Transverse colon (tissue), 4 donors: ENCODE measurements around the gene REN. TPM values are rescaled to one million over a fixed set of nuclear protein-coding genes. Genes with fewer than 3 reads are reported as not detected.

Source experiments
- DNase-seq: peaks from one replicate; pipeline ENCODE4 v3.0.0-alpha.2; 2019
- H3K27ac ChIP-seq, 4 donors: fragments of 200-600 bp; sonication (generic); 2 replicates each; pipeline ENCODE4 v1.5.1; 2016 to 2018; ENCODE audit warnings: inconsistent platforms in 4 of 4
- H3K27me3 ChIP-seq: fragments of 200-600 bp; sonication (generic); 2 replicates; pipeline ENCODE4 v1.5.1; 2017; ENCODE audit warnings: inconsistent platforms
- H3K36me3 ChIP-seq, 4 donors: fragments of 200-600 bp; sonication (generic); 2 replicates each; pipeline ENCODE4 v1.5.1; 2017 to 2019; ENCODE audit warnings: inconsistent platforms in 4 of 4
- H3K4me1 ChIP-seq, 4 donors: fragments of 200-600 bp; sonication (generic); 2 replicates each; pipeline ENCODE4 v1.5.1; 2017 to 2020; ENCODE audit warnings: inconsistent platforms in 4 of 4
- H3K4me3 ChIP-seq, 4 donors: fragments of 200-600 bp; sonication (generic); 1 replicate in 1 of 4; 2 replicates in 3 of 4; pipeline versions ENCODE4 v1.5.1 to v1.6.1; 2017 to 2019; ENCODE audit warnings: inconsistent platforms in 4 of 4
- H3K9me3 ChIP-seq, 2 donors: fragments of 200-600 bp; sonication (generic); 2 replicates each; pipeline ENCODE4 v1.5.1; 2017 to 2019; ENCODE audit warnings: inconsistent platforms in 2 of 2
- EP300 ChIP-seq: sonication (generic); formaldehyde crosslinking; IDR thresholded peaks from one replicate; pipeline ENCODE4 v1.6.1; 2017; ENCODE audit warnings: antibody characterized with exemption, low read depth
- POLR2A ChIP-seq: fragments of 450-650 bp; IDR thresholded peaks from one replicate; pipeline ENCODE4 v1.6.1; 2016; ENCODE audit warnings: antibody characterized with exemption, mild to moderate bottlenecking, moderate library complexity
- POLR2AphosphoS5 ChIP-seq, 3 donors: sonication (generic); formaldehyde crosslinking; IDR thresholded peaks; one replicate each; pipeline ENCODE4 v1.6.1; 2016; ENCODE audit warnings: antibody characterized with exemption in 3 of 3
- WGBS, 2 donors: methylation state at CpG; one replicate each; pipeline ENCODE4 v1.1.5; 2018; ENCODE audit warnings: low coverage in 1 of 2; 5-methylcytosine and 5-hydroxymethylcytosine counted together
- in situ Hi-C, 4 donors: fragments of 200-750 bp; cut with MboI; loops; one replicate each; pipeline versions ENCODE4 v1.15.0 to v1.15.1; 2017; ENCODE audit warnings: low sequenced_read_pairs in 3 of 4, low pct_ligation_motif_present in 1 of 4, low pct_unique_long_range_greater_than_20kb in 1 of 4
- intact Hi-C: fragments of 100-400 bp; cut with DNase I; formaldehyde crosslinking; loops from one replicate; pipeline ENCODE4 v1.15.1; 2023; ENCODE audit warnings: low total_unique reads
- total RNA-seq, 4 donors: library from RNA; depleted of rRNA; stranded (reverse); fragments of >200 nt; gene quantifications; one replicate each; pipeline ENCODE4 v1.1.0, GENCODE V29; 2016
- TF ChIP-seq, protein P1 (sequence below), 5 experiments: fragments of 200-600 bp in 3 of 5; fragments of 450-650 bp in 2 of 5; sonication (generic) in 3 of 5; IDR thresholded peaks; 1 replicate in 2 of 5; 2 replicates in 3 of 5; pipeline ENCODE4 v1.5.1; 2016 to 2017; ENCODE audit warnings: antibody characterized with exemption in 5 of 5, inconsistent platforms in 3 of 5, mild to moderate bottlenecking in 2 of 5, moderate library complexity in 1 of 5

REN gene
- total RNA-seq, 4 donors from 2014 or later, result 2.7 TPM; not detected in 3

DNA sequence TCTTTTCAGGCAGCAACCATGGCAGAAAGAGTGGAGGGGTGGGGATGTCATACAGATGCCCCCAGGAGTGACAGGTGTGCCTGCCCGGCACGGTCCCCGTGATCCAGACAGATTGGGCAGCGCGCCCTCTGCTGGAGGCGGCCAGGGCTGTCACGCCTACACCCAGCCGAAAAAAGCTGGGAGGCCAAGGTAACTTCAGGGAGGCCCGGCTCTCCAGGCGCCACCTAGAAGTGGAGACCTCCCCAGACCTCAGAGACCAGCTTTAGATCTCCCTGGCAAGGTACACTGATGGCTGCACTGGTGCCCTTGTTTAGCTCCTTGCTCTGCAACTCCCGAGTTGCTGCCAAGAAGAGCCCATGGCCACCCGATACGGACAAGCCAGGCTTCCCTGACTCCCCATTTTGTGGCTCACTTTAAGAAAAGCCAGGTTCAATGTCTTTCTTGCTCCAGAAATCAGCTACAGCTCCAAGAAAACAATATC, 41.0 kb upstream of the REN start:
- no peak for TF ChIP-seq EP300
- no peak for TF ChIP-seq POLR2A
- TF ChIP-seq, protein P1, sequence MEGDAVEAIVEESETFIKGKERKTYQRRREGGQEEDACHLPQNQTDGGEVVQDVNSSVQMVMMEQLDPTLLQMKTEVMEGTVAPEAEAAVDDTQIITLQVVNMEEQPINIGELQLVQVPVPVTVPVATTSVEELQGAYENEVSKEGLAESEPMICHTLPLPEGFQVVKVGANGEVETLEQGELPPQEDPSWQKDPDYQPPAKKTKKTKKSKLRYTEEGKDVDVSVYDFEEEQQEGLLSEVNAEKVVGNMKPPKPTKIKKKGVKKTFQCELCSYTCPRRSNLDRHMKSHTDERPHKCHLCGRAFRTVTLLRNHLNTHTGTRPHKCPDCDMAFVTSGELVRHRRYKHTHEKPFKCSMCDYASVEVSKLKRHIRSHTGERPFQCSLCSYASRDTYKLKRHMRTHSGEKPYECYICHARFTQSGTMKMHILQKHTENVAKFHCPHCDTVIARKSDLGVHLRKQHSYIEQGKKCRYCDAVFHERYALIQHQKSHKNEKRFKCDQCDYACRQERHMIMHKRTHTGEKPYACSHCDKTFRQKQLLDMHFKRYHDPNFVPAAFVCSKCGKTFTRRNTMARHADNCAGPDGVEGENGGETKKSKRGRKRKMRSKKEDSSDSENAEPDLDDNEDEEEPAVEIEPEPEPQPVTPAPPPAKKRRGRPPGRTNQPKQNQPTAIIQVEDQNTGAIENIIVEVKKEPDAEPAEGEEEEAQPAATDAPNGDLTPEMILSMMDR (IDR thresholded peaks at IDR 0.05), result peak; percentile 73 to 91 (median 89)
- TF ChIP-seq POLR2AphosphoS5 (IDR thresholded peaks at IDR 0.05), result no peak
- in situ Hi-C loops (no loop called here), intact Hi-C loops (no loop called here)
- peaks cover 24% of the 10 kb centered on the region for H3K27me3 ChIP-seq
- H3K36me3 ChIP-seq, result no peaks in the 10 kb centered on the region
- 19% methylated on average over 13 of the region's 13 CpGs; no CpG with 5 or more reads in 1 of the 2 donors for WGBS, 2 donors
- H3K9me3 ChIP-seq, result no peaks in the 10 kb centered on the region
- H3K4me1 ChIP-seq, result peaks cover 0 to 8% (median 3%) of the 10 kb centered on the region in 4 donors
- H3K4me3 ChIP-seq, result no peak overlapping the region
- no peak overlapping the region for H3K27ac ChIP-seq
- DNase-seq, result peak; percentile 71

DNA sequence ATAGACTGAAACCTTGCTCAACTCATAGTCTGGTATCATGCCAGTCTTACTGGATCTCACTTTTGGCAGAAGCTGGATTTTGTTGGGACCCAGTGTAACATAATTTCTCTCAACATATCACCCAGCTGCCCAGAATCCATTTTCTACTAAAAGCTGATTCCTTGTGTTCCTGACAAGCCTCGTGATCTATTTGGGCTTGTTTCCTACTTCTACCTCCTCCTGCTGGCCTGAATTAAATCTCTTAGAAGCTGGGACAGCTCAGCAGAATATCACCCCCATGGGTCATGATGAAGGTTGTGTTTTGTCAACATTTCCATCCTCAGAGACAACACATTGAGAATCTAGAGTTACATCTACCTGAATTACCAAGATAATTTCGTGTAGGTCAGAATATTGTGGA, 40.0 kb upstream of the REN start:
- Histone ChIP-seq H3K36me3 (no peaks in the 10 kb centered on the region), H3K27ac (no peak overlapping the region), H3K27me3 (peaks cover 24% of the 10 kb centered on the region), H3K9me3 (no peaks in the 10 kb centered on the region), H3K4me3 (no peak overlapping the region), H3K4me1 (peaks cover 0 to 8% (median 3%) of the 10 kb centered on the region in 4 donors)
- DNase-seq, result no peak
- WGBS, 2 donors, result 18 to 53% methylated on average over 2 of the region's 2 CpGs
- in situ Hi-C loops, result no loop called here
- TF ChIP-seq POLR2AphosphoS5 (IDR thresholded peaks at IDR 0.05) (no peak), POLR2A (no peak), EP300 (no peak)
- TF ChIP-seq, protein P1 (IDR thresholded peaks at IDR 0.05), result no peak
- intact Hi-C loops, result no loop called here

DNA sequence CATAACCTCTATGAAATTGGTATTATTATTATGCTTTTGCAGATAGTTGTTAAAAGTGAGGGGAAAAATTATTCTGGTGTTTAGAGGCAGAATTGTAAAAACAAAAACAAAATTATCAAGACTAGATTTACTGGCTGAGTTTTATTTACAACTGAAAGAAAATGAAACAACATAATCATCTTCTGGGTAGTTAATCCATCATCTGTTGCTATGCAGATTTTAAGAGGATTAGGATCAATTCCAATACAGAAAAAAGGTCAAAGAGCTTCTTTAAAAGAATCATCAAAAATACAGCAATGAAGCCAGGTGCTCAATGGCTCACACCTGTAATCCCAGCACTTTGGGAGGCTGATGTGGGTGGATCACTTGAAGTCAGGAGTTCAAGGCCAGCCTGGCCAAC, 39.3 kb upstream of the REN start:
- no peak for TF ChIP-seq EP300
- TF ChIP-seq, protein P1 (IDR thresholded peaks at IDR 0.05), result no peak
- TF ChIP-seq POLR2AphosphoS5 (IDR thresholded peaks at IDR 0.05), result no peak
- TF ChIP-seq POLR2A, result no peak
- in situ Hi-C loops (no loop called here), intact Hi-C loops (no loop called here)

DNA sequence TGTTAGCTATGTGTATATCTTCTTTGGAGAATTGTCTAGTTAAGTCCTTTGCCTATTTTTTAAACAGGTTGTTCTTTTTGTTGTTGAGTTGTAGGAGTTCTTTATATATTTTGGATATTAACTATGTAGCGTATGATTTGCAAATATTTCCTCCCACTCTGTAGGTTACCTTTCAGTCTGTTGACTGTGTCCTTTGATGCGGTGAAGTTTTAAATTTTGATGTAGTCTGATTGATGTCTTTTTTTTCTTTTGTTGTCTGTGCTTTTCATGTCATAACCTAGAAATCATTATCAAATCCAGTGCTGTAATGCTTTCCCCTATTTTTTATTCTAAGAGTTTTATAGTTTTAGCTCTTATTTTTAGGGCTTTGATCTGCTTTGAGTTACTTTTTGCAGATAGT, 38.8 kb upstream of the REN start:
- WGBS, 2 donors, result 83 to 84% methylated on average over 2 of the region's 2 CpGs
- Histone ChIP-seq H3K4me1 (peaks cover 0 to 8% (median 3%) of the 10 kb centered on the region in 4 donors), H3K36me3 (no peaks in the 10 kb centered on the region), H3K27me3 (peaks cover 24% of the 10 kb centered on the region), H3K27ac (no peak overlapping the region), H3K4me3 (no peak overlapping the region), H3K9me3 (no peaks in the 10 kb centered on the region)
- in situ Hi-C loops (no loop called here), intact Hi-C loops (no loop called here)
- DNase-seq, result no peak
- TF ChIP-seq POLR2A (no peak), EP300 (no peak), POLR2AphosphoS5 (IDR thresholded peaks at IDR 0.05) (no peak)
- TF ChIP-seq, protein P1 (IDR thresholded peaks at IDR 0.05), result no peak

More for the DNA sequence above, 39.3 kb upstream of the REN start:
- H3K36me3 ChIP-seq, result no peaks in the 10 kb centered on the region
- no peak for DNase-seq
- H3K27ac ChIP-seq, result no peak overlapping the region
- H3K4me3 ChIP-seq, result no peak overlapping the region
- peaks cover 24% of the 10 kb centered on the region for H3K27me3 ChIP-seq
- peaks cover 0 to 8% (median 3%) of the 10 kb centered on the region in 4 donors for H3K4me1 ChIP-seq
- no peaks in the 10 kb centered on the region for H3K9me3 ChIP-seq
